Measurements from ENCODE around the gene IRS1. TPM values are rescaled to one million over a fixed set of nuclear protein-coding genes. Genes with fewer than 3 reads are reported as not detected.

IRS1 gene
- total and polyA plus RNA-seq, 8 donors, result 3.2 to 12.7 (median 5.5) TPM

GRCh38 chr2:226795281-226796011 lies 4.2 kb downstream of the IRS1 start:
- H3K27me3 ChIP-seq, result no peaks in the 10 kb centered on the region
- ATAC-seq (no peak), DNase-seq (peak in 4 of 6 donors; percentile 11 to 79 (median 44)), FAIRE-seq (no peak)
- WGBS, 2 donors, result 77 to 80% methylated on average over 26 of the region's 26 CpGs
- H3K9me3 ChIP-seq, result no peaks in the 10 kb centered on the region
- H3K4me3 ChIP-seq, result peak overlapping the region in 2 of 4 donors; percentile 22 to 25
- H3K4me1 ChIP-seq, result peaks cover 21 to 33% (median 30%) of the 10 kb centered on the region in 3 donors
- TF ChIP-seq, protein P1, sequence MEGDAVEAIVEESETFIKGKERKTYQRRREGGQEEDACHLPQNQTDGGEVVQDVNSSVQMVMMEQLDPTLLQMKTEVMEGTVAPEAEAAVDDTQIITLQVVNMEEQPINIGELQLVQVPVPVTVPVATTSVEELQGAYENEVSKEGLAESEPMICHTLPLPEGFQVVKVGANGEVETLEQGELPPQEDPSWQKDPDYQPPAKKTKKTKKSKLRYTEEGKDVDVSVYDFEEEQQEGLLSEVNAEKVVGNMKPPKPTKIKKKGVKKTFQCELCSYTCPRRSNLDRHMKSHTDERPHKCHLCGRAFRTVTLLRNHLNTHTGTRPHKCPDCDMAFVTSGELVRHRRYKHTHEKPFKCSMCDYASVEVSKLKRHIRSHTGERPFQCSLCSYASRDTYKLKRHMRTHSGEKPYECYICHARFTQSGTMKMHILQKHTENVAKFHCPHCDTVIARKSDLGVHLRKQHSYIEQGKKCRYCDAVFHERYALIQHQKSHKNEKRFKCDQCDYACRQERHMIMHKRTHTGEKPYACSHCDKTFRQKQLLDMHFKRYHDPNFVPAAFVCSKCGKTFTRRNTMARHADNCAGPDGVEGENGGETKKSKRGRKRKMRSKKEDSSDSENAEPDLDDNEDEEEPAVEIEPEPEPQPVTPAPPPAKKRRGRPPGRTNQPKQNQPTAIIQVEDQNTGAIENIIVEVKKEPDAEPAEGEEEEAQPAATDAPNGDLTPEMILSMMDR (IDR thresholded peaks at IDR 0.05), result no peak
- intact Hi-C loops (cut with DNase I), result loop anchor here in 1 of 3 donors (5.0 kb wide), 1 partner anchor 568 kb away; no protein-coding TSS in a partner anchor
- H3K27ac ChIP-seq, result peak overlapping the region; percentile 10 to 96 (median 28)
- no peaks in the 10 kb centered on the region for H3K36me3 ChIP-seq

GRCh38 chr2:226794751-226795171 lies 4.9 kb downstream of the IRS1 start:
- peaks cover 27 to 37% (median 36%) of the 10 kb centered on the region in 3 donors for H3K4me1 ChIP-seq
- 16 to 28% methylated on average over 8 to 9 of the region's 9 CpGs for WGBS, 2 donors
- peak overlapping the region in 2 of 4 donors; percentile 22 to 25 for H3K4me3 ChIP-seq
- ATAC-seq, result no peak
- intact Hi-C loops (cut with DNase I), result loop anchor here in 1 of 3 donors (5.0 kb wide), 1 partner anchor 567 kb away; no protein-coding TSS in a partner anchor
- FAIRE-seq, result no peak
- H3K27me3 ChIP-seq, result no peaks in the 10 kb centered on the region
- H3K36me3 ChIP-seq, result no peaks in the 10 kb centered on the region
- TF ChIP-seq, protein P1 (IDR thresholded peaks at IDR 0.05), result no peak
- DNase-seq, result no peak
- H3K27ac ChIP-seq, result peak overlapping the region in 2 of 4 donors; percentile 40 to 96
- H3K9me3 ChIP-seq, result no peaks in the 10 kb centered on the region

DNA sequence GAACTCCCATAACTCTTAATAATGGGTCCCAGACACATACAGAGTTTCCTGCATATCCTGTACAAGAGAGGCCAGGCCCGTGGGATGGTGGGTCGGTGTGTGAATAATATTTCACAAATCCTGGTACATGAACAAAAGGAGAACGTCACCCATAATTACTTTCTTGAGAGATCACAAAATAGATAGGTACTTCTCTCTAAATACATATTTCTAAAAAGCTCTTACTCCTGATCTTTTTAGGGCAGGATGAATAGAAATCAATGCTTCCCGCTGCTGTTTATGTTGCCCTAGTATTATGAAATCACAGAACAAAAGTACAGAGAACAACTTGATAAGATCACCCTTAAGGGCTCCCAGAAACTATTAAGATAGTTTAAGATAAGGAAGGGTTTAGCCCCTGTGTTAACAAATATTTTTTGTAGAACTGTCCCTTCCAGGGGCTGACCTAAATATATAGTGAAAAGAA lies 5.4 kb downstream of the IRS1 start:
- TF ChIP-seq, protein P1 (IDR thresholded peaks at IDR 0.05), result no peak
- H3K9me3 ChIP-seq, result no peaks in the 10 kb centered on the region
- H3K4me3 ChIP-seq, result peak overlapping the region in 2 of 4 donors; percentile 22 to 25
- no peaks in the 10 kb centered on the region for H3K27me3 ChIP-seq
- no peak for FAIRE-seq
- no peak for DNase-seq
- no peaks in the 10 kb centered on the region for H3K36me3 ChIP-seq
- peak overlapping the region in 2 of 4 donors; percentile 40 to 96 for H3K27ac ChIP-seq
- WGBS, 2 donors, result 14 to 23% methylated on average over 4 of the region's 4 CpGs
- intact Hi-C loops (cut with DNase I), result no loop called here
- peaks cover 27 to 42% (median 40%) of the 10 kb centered on the region in 3 donors for H3K4me1 ChIP-seq
- ATAC-seq, result no peak

DNA sequence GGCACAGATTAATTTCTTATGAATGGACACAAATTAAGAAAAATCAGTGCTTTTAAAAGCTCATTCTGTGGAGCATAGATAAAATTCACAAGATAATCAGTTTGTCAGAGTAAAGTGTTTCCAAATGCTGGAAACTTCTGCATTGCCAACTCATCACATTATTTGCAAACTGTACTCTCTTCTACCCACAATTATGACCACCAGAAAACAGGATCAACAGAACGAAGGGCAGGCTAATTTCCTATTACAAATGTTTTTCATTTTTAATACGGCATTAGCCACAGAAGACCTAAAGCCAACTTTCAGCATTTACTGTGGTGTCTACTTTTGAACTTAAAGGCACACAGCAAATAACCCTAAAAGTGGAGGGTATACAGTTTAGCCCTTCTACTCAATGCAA lies 6.0 kb downstream of the IRS1 start:
- intact Hi-C loops (cut with DNase I), result no loop called here
- peak overlapping the region in 2 of 4 donors; percentile 40 to 96 for H3K27ac ChIP-seq
- no peaks in the 10 kb centered on the region for H3K36me3 ChIP-seq
- peaks cover 27 to 47% (median 46%) of the 10 kb centered on the region in 3 donors for H3K4me1 ChIP-seq
- no peak for FAIRE-seq
- no peak for ATAC-seq
- DNase-seq, result no peak
- 21 to 27% methylated on average over 2 of the region's 2 CpGs for whole genome bisulfite sequencing, 2 donors
- TF ChIP-seq, protein P1 (IDR thresholded peaks at IDR 0.05), result no peak
- H3K9me3 ChIP-seq, result no peaks in the 10 kb centered on the region
- H3K4me3 ChIP-seq, result peak overlapping the region in 2 of 4 donors; percentile 22 to 25
- no peaks in the 10 kb centered on the region for H3K27me3 ChIP-seq

Measured in pancreas (tissue), 10 donors.